Subcutaneous adipose tissue (tissue), 4 donors: ENCODE measurements around the gene FGF12. TPM values are rescaled to one million over a fixed set of nuclear protein-coding genes. Genes with fewer than 3 reads are reported as not detected.

ENCODE experiments used
- CTCF ChIP-seq: fragments of 450-650 bp; IDR thresholded peaks from one replicate; pipeline ENCODE4 v1.5.1; 2016; ENCODE audit warnings: low read depth, mild to moderate bottlenecking, control low read depth, antibody characterized with exemption, moderate library complexity
- total RNA-seq, 4 donors: library from RNA; depleted of rRNA; stranded (reverse); fragments of >200 nt; gene quantifications; one replicate each; pipeline ENCODE4 v1.1.0, GENCODE V29; 2016

Gene FGF12
- total RNA-seq, 4 donors from 2014 or later: 1.1 to 12.1 (median 4.5) TPM

GRCh38 chr3:192563417-192563816 is 163.9 kb downstream of the FGF12 start:
- TF ChIP-seq CTCF: no peak

DNA sequence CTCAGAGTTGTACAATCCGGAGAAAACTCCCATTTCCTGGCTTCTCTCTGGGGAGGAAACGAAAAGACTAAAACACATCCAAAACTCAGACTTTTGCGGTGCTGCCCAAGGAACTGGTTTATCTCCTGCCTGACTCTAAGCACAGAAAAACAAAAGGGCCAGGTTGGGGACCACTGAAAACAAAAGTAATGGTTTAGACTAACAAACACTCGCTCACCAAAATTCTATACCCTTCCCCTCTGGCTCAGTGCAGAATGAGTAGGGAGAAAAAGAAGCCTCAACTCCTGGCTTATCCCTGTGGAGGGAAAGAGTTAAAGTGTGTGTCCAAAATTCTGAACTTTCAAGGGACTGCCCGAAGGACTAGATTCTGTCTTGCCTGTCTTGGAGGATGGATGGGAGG is 173.6 kb downstream of the FGF12 start:
- no peak for TF ChIP-seq CTCF

- no peak for TF ChIP-seq CTCF
Observed at GRCh38 chr3:192550356-192550755, 177.0 kb downstream of the FGF12 start.

- no peak for TF ChIP-seq CTCF
Observed at GRCh38 chr3:192545333-192545732, 182.0 kb downstream of the FGF12 start.

- no peak for TF ChIP-seq CTCF
Observed at GRCh38 chr3:192543163-192543562, 184.2 kb downstream of the FGF12 start.

- TF ChIP-seq CTCF: no peak
Observed at GRCh38 chr3:192516820-192517219, 210.5 kb downstream of the FGF12 start.

GRCh38 chr3:192515664-192516045 is 211.7 kb downstream of the FGF12 start:
- TF ChIP-seq CTCF: no peak
